ENCODE data around the gene IAPP. TPM values are rescaled to one million over a fixed set of nuclear protein-coding genes. Genes with fewer than 3 reads are reported as not detected.
"Not testable (repeated sequence)": the region's sequence is repeated elsewhere in the genome, so short reads cannot be mapped to it uniquely, and the experiment has no call there.

IAPP gene
- total RNA-seq, 3 donors from 2014 or later = not detected

GRCh38 chr12:21353487-21353886 is 19.2 kb upstream of the IAPP start:
- Histone ChIP-seq H3K9me3 (no peaks in the 10 kb centered on the region), H3K4me1 (no peaks in the 10 kb centered on the region), H3K27me3 (no peaks in the 10 kb centered on the region), H3K27ac (no peak overlapping the region), H3K36me3 (no peaks in the 10 kb centered on the region), H3K4me3 (no peak overlapping the region)
- TF ChIP-seq, protein P1, sequence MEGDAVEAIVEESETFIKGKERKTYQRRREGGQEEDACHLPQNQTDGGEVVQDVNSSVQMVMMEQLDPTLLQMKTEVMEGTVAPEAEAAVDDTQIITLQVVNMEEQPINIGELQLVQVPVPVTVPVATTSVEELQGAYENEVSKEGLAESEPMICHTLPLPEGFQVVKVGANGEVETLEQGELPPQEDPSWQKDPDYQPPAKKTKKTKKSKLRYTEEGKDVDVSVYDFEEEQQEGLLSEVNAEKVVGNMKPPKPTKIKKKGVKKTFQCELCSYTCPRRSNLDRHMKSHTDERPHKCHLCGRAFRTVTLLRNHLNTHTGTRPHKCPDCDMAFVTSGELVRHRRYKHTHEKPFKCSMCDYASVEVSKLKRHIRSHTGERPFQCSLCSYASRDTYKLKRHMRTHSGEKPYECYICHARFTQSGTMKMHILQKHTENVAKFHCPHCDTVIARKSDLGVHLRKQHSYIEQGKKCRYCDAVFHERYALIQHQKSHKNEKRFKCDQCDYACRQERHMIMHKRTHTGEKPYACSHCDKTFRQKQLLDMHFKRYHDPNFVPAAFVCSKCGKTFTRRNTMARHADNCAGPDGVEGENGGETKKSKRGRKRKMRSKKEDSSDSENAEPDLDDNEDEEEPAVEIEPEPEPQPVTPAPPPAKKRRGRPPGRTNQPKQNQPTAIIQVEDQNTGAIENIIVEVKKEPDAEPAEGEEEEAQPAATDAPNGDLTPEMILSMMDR (IDR thresholded peaks at IDR 0.05) = no peak
- TF ChIP-seq POLR2AphosphoS5 (IDR thresholded peaks at IDR 0.05) = no peak
- no peak for TF ChIP-seq POLR2A (IDR thresholded peaks at IDR 0.05)
- DNase-seq (ENCODE audit: low spot score in 2 of 2) = no peak
- intact Hi-C loops (cut with DNase I; ENCODE audit: low total_unique reads) = no loop called here

DNA sequence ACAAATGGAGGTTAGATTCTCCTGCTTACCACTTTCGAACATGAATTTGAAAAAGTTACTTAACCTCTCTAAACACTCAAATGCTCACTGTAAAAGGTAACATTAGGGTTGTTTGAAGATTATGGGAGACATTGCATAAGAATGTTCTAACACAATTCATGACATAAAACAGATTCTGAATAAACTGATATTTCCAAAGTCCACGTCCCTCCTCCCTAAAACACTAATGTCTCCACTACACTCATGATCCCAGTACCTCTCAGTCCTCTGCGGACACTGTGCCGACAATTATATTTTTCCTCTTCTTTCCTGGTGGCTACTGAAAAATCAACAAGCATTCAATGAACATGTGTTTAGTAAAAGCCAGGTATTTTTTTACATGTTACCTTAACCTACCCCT is 18.8 kb upstream of the IAPP start:
- DNase-seq (ENCODE audit: low spot score in 2 of 2) = no peak
- no peak overlapping the region for H3K4me3 ChIP-seq
- TF ChIP-seq, protein P1 (IDR thresholded peaks at IDR 0.05) = no peak
- TF ChIP-seq POLR2AphosphoS5 (IDR thresholded peaks at IDR 0.05) (no peak), POLR2A (IDR thresholded peaks at IDR 0.05) (no peak)
- no peak overlapping the region for H3K27ac ChIP-seq
- H3K36me3 ChIP-seq = no peaks in the 10 kb centered on the region
- H3K4me1 ChIP-seq = no peaks in the 10 kb centered on the region
- intact Hi-C loops (cut with DNase I; ENCODE audit: low total_unique reads) = no loop called here
- no peaks in the 10 kb centered on the region for H3K9me3 ChIP-seq
- no peaks in the 10 kb centered on the region for H3K27me3 ChIP-seq

DNA sequence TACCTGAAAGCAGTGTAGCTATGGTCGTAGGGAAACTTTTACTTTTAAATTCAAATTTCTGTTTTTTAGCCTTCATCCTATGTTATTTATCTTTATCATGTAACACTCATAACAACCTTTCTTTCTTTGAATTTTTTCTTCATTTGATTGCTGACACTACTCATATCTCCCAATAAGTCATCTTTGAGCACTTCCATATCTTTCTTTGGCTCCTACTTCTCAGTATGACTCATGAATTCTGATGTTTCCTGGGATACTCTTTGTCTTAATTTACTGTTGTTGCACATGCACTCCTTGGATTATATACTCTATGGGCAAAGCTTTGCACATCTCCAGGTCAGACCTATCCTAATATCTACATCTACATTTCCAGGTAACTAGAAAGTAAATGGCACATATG is 18.1 kb upstream of the IAPP start:
- TF ChIP-seq POLR2AphosphoS5 (IDR thresholded peaks at IDR 0.05) = no peak
- no peak for TF ChIP-seq POLR2A (IDR thresholded peaks at IDR 0.05)
- TF ChIP-seq, protein P1 (IDR thresholded peaks at IDR 0.05) = no peak
- no peaks in the 10 kb centered on the region for H3K36me3 ChIP-seq

GRCh38 chr12:21360632-21361031 is 12.1 kb upstream of the IAPP start:
- DNase-seq (ENCODE audit: low spot score in 2 of 2); intact Hi-C loops (cut with DNase I; ENCODE audit: low total_unique reads); H3K4me3 ChIP-seq; H3K27ac ChIP-seq; H3K36me3 ChIP-seq; H3K9me3 ChIP-seq; H3K27me3 ChIP-seq; H3K4me1 ChIP-seq: not testable (repeated sequence)

More for the DNA sequence above, 18.1 kb upstream of the IAPP start:
- no peak overlapping the region for H3K4me3 ChIP-seq
- H3K9me3 ChIP-seq = no peaks in the 10 kb centered on the region
- no peak for DNase-seq (ENCODE audit: low spot score in 2 of 2)
- no peaks in the 10 kb centered on the region for H3K4me1 ChIP-seq
- intact Hi-C loops (cut with DNase I; ENCODE audit: low total_unique reads) = no loop called here
- H3K27ac ChIP-seq = no peak overlapping the region
- no peaks in the 10 kb centered on the region for H3K27me3 ChIP-seq

GRCh38 chr12:21369141-21369980 is 3.3 kb upstream of the IAPP start:
- no peak for TF ChIP-seq POLR2AphosphoS5 (IDR thresholded peaks at IDR 0.05)
- TF ChIP-seq, protein P1 (IDR thresholded peaks at IDR 0.05) = no peak
- no peak for TF ChIP-seq POLR2A (IDR thresholded peaks at IDR 0.05)
- Histone ChIP-seq H3K36me3 (no peaks in the 10 kb centered on the region), H3K27ac (no peak overlapping the region), H3K9me3 (no peaks in the 10 kb centered on the region), H3K4me3 (no peak overlapping the region), H3K4me1 (no peaks in the 10 kb centered on the region), H3K27me3 (no peaks in the 10 kb centered on the region)
- no peak for DNase-seq (ENCODE audit: low spot score in 2 of 2)
- intact Hi-C loops (cut with DNase I; ENCODE audit: low total_unique reads) = no loop called here
